ENCODE measurements around the gene TVP23B.
"Not testable (repeated sequence)": the region's sequence is repeated elsewhere in the genome, so short reads cannot be mapped to it uniquely, and the experiment has no call there.

TVP23B gene

GRCh38 chr17:18780991-18781718, at the start of gene TVP23B:
Gene TVP23B (plus strand): TSS chr17:18781183. CDS start chr17:18781294, 111 bp downstream.
- H3K27me3 ChIP-seq (replicated peaks; ENCODE audit: insufficient read depth, low read length); H3K27ac ChIP-seq (ENCODE audit: low read length); H2AFZ ChIP-seq (ENCODE audit: low read length); H3F3A ChIP-seq (ENCODE audit: insufficient read depth, low read length); H3K9me3 ChIP-seq (replicated peaks; ENCODE audit: insufficient read depth, low read length); H4K20me1 ChIP-seq (ENCODE audit: insufficient read depth, low read length); H3K9me2 ChIP-seq (replicated peaks; ENCODE audit: insufficient read depth, low read length); H3K36me3 ChIP-seq (replicated peaks; ENCODE audit: insufficient read depth, low read length); H3K4me1 ChIP-seq (ENCODE audit: low read length); H3K4me2 ChIP-seq (ENCODE audit: low read depth, low read length): not testable (repeated sequence)
- peak within 1 kb of the TSS; percentile 66 for H3K9ac ChIP-seq (ENCODE audit: low read length)
- H3K4me3 ChIP-seq (ENCODE audit: low read length): peak within 1 kb of the TSS; percentile 52; the same call in 1 of the 2 replicates
- DNase-seq: peak; percentile 97
- peaks cover 18% of the 10 kb centered on the region for H3K79me2 ChIP-seq (ENCODE audit: low read length)

GRCh38 chr17:18732438-18732837, 48.5 kb upstream of the TVP23B start:
- not testable (repeated sequence) for H3K9me3 ChIP-seq (replicated peaks; ENCODE audit: insufficient read depth, low read length); H3K4me2 ChIP-seq (ENCODE audit: low read depth, low read length); H3F3A ChIP-seq (ENCODE audit: insufficient read depth, low read length); H3K9me2 ChIP-seq (replicated peaks; ENCODE audit: insufficient read depth, low read length); H3K36me3 ChIP-seq (replicated peaks; ENCODE audit: insufficient read depth, low read length); H3K27ac ChIP-seq (ENCODE audit: low read length); H3K9ac ChIP-seq (ENCODE audit: low read length); H3K79me2 ChIP-seq (ENCODE audit: low read length); H2AFZ ChIP-seq (ENCODE audit: low read length); H3K4me1 ChIP-seq (ENCODE audit: low read length); H4K20me1 ChIP-seq (ENCODE audit: insufficient read depth, low read length); DNase-seq; H3K4me3 ChIP-seq (ENCODE audit: low read length); H3K27me3 ChIP-seq (replicated peaks; ENCODE audit: insufficient read depth, low read length)

DNA sequence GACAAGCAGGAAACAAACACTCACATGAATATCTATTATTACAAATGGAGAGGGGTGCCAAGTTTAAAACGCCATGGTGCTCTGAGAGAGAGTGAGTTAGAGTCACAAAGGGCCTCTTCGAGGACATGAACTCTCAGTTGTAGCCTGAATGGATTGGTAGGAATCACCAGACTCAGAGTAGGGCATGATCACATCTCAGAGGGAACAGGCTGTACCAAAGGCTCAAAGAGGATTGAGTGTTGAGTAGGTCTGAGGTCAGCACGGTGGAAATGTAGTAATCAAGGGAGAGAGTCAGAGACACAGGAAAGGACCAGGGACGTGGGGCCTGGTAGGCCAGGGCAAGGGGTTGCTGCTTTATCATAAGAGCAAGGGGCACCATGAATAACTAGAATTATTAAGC, 47.6 kb upstream of the TVP23B start:
- not testable (repeated sequence) for H3K4me3 ChIP-seq (ENCODE audit: low read length); H3K4me1 ChIP-seq (ENCODE audit: low read length); H3K27me3 ChIP-seq (replicated peaks; ENCODE audit: insufficient read depth, low read length); H2AFZ ChIP-seq (ENCODE audit: low read length); H3K27ac ChIP-seq (ENCODE audit: low read length); H3K9ac ChIP-seq (ENCODE audit: low read length); H3K9me3 ChIP-seq (replicated peaks; ENCODE audit: insufficient read depth, low read length); H3K4me2 ChIP-seq (ENCODE audit: low read depth, low read length); H3K9me2 ChIP-seq (replicated peaks; ENCODE audit: insufficient read depth, low read length); H3K79me2 ChIP-seq (ENCODE audit: low read length); DNase-seq; H3K36me3 ChIP-seq (replicated peaks; ENCODE audit: insufficient read depth, low read length); H4K20me1 ChIP-seq (ENCODE audit: insufficient read depth, low read length); H3F3A ChIP-seq (ENCODE audit: insufficient read depth, low read length)

GRCh38 chr17:18739616-18740391, 41.2 kb upstream of the TVP23B start:
- not testable (repeated sequence) for H3K36me3 ChIP-seq (replicated peaks; ENCODE audit: insufficient read depth, low read length); H3F3A ChIP-seq (ENCODE audit: insufficient read depth, low read length); H3K27me3 ChIP-seq (replicated peaks; ENCODE audit: insufficient read depth, low read length); H3K4me2 ChIP-seq (ENCODE audit: low read depth, low read length); H3K9ac ChIP-seq (ENCODE audit: low read length); H3K79me2 ChIP-seq (ENCODE audit: low read length); H4K20me1 ChIP-seq (ENCODE audit: insufficient read depth, low read length); H3K4me3 ChIP-seq (ENCODE audit: low read length); H3K4me1 ChIP-seq (ENCODE audit: low read length); DNase-seq; H3K9me2 ChIP-seq (replicated peaks; ENCODE audit: insufficient read depth, low read length); H3K27ac ChIP-seq (ENCODE audit: low read length); H2AFZ ChIP-seq (ENCODE audit: low read length); H3K9me3 ChIP-seq (replicated peaks; ENCODE audit: insufficient read depth, low read length)

DNA sequence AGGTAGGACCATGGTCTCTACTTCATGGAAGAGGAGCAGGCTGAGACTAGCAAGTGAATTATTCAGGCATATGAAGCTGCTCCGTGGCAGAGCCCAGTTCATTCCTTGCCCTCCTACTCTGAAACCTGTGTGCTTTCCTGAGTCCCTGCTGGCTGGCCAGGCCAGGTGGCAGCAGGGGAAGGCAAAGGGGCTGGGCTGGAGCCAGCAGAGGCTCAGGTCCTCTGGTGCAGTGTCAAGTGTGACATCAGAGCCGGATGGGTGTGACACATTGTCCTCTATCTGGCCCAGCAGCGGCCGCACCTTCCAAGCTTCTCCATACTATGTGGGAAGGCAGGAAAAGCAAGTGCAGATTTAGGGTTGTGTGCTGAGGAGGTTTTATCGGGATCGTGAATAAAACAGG, 39.8 kb upstream of the TVP23B start:
- not testable (repeated sequence) for H2AFZ ChIP-seq (ENCODE audit: low read length); H3K9me3 ChIP-seq (replicated peaks; ENCODE audit: insufficient read depth, low read length); H3F3A ChIP-seq (ENCODE audit: insufficient read depth, low read length); H3K9ac ChIP-seq (ENCODE audit: low read length); H3K79me2 ChIP-seq (ENCODE audit: low read length); H3K27me3 ChIP-seq (replicated peaks; ENCODE audit: insufficient read depth, low read length); H3K9me2 ChIP-seq (replicated peaks; ENCODE audit: insufficient read depth, low read length); H3K4me3 ChIP-seq (ENCODE audit: low read length); H3K4me1 ChIP-seq (ENCODE audit: low read length); DNase-seq; H3K27ac ChIP-seq (ENCODE audit: low read length); H3K36me3 ChIP-seq (replicated peaks; ENCODE audit: insufficient read depth, low read length); H3K4me2 ChIP-seq (ENCODE audit: low read depth, low read length); H4K20me1 ChIP-seq (ENCODE audit: insufficient read depth, low read length)

DNA sequence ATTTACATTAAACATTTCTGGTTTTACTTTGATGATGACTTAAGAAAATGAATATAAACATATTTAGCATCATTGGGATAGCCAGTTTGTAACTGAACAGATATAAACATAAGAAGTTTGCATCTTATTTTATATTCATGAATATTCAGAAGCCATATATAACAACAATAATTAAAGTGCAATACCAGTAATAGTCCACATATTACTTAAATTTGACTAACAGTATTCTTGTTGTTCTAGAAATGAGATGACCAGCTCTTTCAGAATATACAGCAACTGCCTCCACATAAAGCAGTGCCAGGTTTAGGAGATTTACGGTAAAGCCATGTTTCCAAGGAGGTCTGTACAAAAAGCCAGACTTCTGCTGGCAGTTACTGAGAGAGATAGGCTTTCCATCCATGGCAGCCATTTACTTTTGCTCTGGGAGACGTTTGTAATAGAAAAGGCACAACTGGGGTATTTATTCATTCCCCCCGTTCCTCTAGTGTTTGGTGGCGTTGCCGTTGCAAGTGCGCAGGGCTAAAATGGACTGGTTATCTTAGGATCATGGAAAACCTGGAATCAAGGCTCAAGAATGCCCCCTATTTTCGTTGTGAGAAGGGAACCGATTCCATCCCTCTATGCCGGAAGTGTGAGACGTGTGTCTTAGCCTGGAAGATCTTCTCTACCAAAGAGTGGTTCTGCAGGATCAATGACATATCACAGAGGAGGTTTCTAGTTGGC, 37.1 kb upstream of the TVP23B start, which contains the start of gene FBXW10:
Gene FBXW10, plus strand, starts transcription at position 356 of the 723 bp plus-strand sequence. Its CDS starts 191 bp downstream, at position 547.
- not testable (repeated sequence) for H2AFZ ChIP-seq (ENCODE audit: low read length); H3K27me3 ChIP-seq (replicated peaks; ENCODE audit: insufficient read depth, low read length); H4K20me1 ChIP-seq (ENCODE audit: insufficient read depth, low read length); DNase-seq; H3K27ac ChIP-seq (ENCODE audit: low read length); H3K79me2 ChIP-seq (ENCODE audit: low read length); H3K9me2 ChIP-seq (replicated peaks; ENCODE audit: insufficient read depth, low read length); H3K36me3 ChIP-seq (replicated peaks; ENCODE audit: insufficient read depth, low read length); H3K9ac ChIP-seq (ENCODE audit: low read length); H3K4me1 ChIP-seq (ENCODE audit: low read length); H3F3A ChIP-seq (ENCODE audit: insufficient read depth, low read length); H3K4me3 ChIP-seq (ENCODE audit: low read length); H3K9me3 ChIP-seq (replicated peaks; ENCODE audit: insufficient read depth, low read length); H3K4me2 ChIP-seq (ENCODE audit: low read depth, low read length)

DNA sequence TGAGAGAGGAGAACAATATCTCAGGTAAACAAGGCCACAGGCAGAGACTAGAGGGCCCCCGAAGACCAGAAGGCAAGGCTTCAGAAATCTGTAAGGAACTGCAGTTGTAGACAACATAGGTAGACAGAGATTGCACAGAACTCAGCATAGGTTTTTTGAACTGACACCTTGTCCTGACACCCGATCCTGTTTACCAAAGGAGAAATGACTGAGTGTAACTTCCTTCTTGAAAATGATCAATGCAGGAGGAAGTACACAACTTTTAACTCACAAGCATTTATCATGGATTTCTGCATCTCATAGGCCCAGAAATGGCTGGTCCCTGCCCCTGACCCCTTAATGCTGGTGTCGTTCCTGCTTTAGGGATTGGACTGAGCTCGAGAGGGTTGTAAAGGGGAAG, 36.3 kb upstream of the TVP23B start:
- H3K27me3 ChIP-seq (replicated peaks; ENCODE audit: insufficient read depth, low read length); H3K79me2 ChIP-seq (ENCODE audit: low read length); H3K9me3 ChIP-seq (replicated peaks; ENCODE audit: insufficient read depth, low read length); H3K4me3 ChIP-seq (ENCODE audit: low read length); H3K4me1 ChIP-seq (ENCODE audit: low read length); H3K9ac ChIP-seq (ENCODE audit: low read length); H3K4me2 ChIP-seq (ENCODE audit: low read depth, low read length); H3K36me3 ChIP-seq (replicated peaks; ENCODE audit: insufficient read depth, low read length); DNase-seq; H3K27ac ChIP-seq (ENCODE audit: low read length); H2AFZ ChIP-seq (ENCODE audit: low read length); H3F3A ChIP-seq (ENCODE audit: insufficient read depth, low read length); H3K9me2 ChIP-seq (replicated peaks; ENCODE audit: insufficient read depth, low read length); H4K20me1 ChIP-seq (ENCODE audit: insufficient read depth, low read length): not testable (repeated sequence)

Measured in MM.1S (cell line).